K562 treated with DMSO at 1 percent for 12 hours (cell line): ENCODE data around the gene WNT3. TPM values are rescaled to one million over a fixed set of nuclear protein-coding genes. Genes with fewer than 3 reads are reported as not detected.

ENCODE experiments used
- total RNA-seq: library from RNA; unstranded; fragments of 300-600 nt; gene quantifications from 2 replicates; pipeline ENCODE4 v1.2.3, GENCODE V29; 2022; ENCODE audit not compliant: insufficient read depth

The WNT3 gene, protein sequence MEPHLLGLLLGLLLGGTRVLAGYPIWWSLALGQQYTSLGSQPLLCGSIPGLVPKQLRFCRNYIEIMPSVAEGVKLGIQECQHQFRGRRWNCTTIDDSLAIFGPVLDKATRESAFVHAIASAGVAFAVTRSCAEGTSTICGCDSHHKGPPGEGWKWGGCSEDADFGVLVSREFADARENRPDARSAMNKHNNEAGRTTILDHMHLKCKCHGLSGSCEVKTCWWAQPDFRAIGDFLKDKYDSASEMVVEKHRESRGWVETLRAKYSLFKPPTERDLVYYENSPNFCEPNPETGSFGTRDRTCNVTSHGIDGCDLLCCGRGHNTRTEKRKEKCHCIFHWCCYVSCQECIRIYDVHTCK
- total RNA-seq: 0.92 and 2.6 TPM in 2 replicates

DNA sequence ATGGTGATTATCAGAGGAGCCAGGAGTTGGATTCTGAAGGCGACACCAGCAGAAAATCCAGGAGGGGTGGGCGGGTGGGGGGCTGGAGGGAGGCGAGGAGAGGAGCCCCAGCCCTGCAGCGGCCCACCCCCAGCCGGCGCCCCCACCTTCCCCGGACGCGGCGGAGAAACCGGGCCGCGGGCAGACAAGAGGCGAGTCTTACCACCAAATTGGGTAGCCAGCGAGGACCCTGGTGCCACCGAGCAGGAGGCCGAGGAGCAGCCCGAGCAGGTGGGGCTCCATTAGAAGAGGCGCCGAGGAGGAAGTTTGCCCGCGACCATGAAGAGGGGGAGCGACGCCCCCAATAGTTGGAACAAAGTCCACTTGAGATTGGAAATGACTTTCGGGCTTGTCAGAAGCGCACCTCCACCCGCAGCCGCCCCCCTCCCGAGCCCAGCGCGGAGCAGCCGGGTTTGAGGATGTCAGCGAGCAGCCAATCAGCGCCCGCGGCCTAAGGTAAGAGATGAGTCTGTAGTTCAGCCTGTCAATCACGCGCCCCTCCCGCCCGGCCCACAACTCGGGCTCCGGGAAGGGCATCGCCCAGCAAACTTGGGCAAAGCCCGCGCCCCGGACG lies at the start of gene WNT3:
WNT3 (minus strand) TSS at position 377 of the 613 bp plus-strand sequence; CDS start at position 282, 95 bp downstream.

DNA sequence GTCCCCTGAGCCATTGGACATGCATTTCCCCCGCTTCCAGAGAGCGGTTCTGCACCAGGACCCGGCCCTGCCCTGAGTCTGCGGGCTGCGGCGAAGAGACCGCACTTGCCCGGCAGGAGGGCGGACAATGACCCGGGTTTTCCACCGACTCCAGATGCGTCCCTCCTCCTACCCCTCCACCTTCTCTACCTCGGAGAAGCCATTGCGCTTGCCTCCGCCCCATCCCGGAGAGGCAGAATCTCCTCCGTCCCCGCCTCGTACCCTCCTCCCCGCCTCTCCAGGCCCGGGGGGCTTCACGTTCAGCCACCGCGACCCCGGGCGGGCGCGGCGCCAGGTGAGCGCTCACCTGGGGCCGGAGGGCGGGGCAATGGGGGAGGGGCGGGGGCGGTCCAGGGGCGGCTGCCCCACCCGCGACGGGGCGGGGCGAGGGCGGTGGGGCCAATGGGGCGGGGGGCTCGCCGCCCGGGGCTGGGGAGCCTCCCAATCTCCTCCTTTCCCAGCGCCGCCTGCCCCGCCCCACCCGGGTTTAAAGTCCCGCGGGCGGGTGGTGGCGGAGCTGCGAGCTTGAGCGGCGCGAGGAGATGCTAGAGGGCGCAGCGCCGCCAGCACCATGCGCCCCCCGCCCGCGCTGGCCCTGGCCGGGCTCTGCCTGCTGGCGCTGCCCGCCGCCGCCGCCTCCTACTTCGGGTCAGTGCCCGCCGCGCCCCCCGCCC lies 32.7 kb upstream of the WNT3 start, which contains the start of gene WNT9B:
WNT9B (plus strand) TSS at position 555 of the 713 bp plus-strand sequence; CDS start at position 611, 56 bp downstream.

Other genes starting within 250 kb of the WNT3 start
- 1.8 and 12.5 TPM in 2 replicates for gene ARL17A, start 239.0 kb downstream of the WNT3 start, total RNA-seq
- gene NSF, start 228.0 kb downstream of the WNT3 start, total RNA-seq: 17.2 and 40.2 TPM in 2 replicates
- not detected in 2 replicates for gene WNT9B, start 32.9 kb upstream of the WNT3 start, total RNA-seq
- gene GOSR2, start 104.5 kb upstream of the WNT3 start, total RNA-seq: 21.5 and 37.3 TPM in 2 replicates
- gene RPRML, start 160.6 kb upstream of the WNT3 start, total RNA-seq: not detected in 2 replicates